ENCODE measurements around the gene SLC35A3. TPM values are rescaled to one million over a fixed set of nuclear protein-coding genes. Genes with fewer than 3 reads are reported as not detected.

Gene SLC35A3
- total and polyA plus RNA-seq, 2 of the 4 experiments (the other 2 are of a cell fraction), result 9.6 to 13.6 TPM

DNA sequence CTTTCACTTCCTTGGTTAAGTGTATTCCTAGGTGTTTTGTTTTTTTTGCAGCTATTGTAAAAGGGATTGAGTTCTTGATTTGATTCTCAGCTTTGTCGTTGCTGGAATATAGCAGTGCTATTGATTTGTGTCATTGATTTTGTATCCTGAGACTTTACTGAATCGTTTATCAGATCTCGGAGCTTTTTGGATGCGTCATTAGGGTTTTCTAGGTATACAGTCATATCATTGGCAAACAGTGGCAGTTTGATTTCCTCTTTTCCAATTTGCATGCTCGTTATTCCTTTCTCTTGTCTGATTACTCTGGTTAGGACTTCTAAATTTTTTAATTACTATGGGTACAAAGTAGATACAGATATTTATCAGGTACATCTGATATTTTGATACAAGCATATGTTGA, 75.4 kb downstream of the SLC35A3 start:
- H3K27ac ChIP-seq (ENCODE audit: insufficient read depth, low read length), result no peak overlapping the region
- H3K56ac ChIP-seq (ENCODE audit: extremely low read depth, insufficient read depth, low read length), result no peak overlapping the region
- DNase-seq (no peak), ATAC-seq (ENCODE audit: low read depth) (no peak)
- H4K5ac ChIP-seq (ENCODE audit: low read depth, low read length), result no peak overlapping the region
- no peak overlapping the region for H2BK15ac ChIP-seq (ENCODE audit: low read depth, low read length)
- H3K4ac ChIP-seq (ENCODE audit: low read depth, low read length), result no peak overlapping the region
- H3K79me1 ChIP-seq (ENCODE audit: low read depth in 1 of 2, low read length in 2 of 2), result peaks cover 7 to 52% of the 10 kb centered on the region in 2 experiments; a peak in 3 of 4 replicates
- no peak overlapping the region for H2AK9ac ChIP-seq (replicated peaks; ENCODE audit: low read depth, low read length, poor library complexity)
- H3K9me1 ChIP-seq (ENCODE audit: insufficient read depth, low read length), result peaks cover 6% of the 10 kb centered on the region; the same call in 1 of the 2 replicates
- H2BK20ac ChIP-seq (ENCODE audit: low read depth, low read length), result no peak overlapping the region
- BruUV-seq (replicated peaks), result no TSS peak
- no peak overlapping the region for H3K4me3 ChIP-seq (ENCODE audit: insufficient read depth, low read depth, low read length)
- no peak for TF ChIP-seq SMC3 (IDR thresholded peaks at IDR 0.05; ENCODE audit: low read depth, low read length)
- no peak for TF ChIP-seq NFE2L2 (IDR thresholded peaks at IDR 0.05; ENCODE audit: low read depth, low read length)
- no peak for TF ChIP-seq BHLHE40 (IDR thresholded peaks at IDR 0.05; ENCODE audit: low read depth, low read length)
- no peak for TF ChIP-seq RAD21 (IDR thresholded peaks at IDR 0.05; ENCODE audit: low read length)
- TF ChIP-seq, protein P1, sequence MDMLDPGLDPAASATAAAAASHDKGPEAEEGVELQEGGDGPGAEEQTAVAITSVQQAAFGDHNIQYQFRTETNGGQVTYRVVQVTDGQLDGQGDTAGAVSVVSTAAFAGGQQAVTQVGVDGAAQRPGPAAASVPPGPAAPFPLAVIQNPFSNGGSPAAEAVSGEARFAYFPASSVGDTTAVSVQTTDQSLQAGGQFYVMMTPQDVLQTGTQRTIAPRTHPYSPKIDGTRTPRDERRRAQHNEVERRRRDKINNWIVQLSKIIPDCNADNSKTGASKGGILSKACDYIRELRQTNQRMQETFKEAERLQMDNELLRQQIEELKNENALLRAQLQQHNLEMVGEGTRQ (IDR thresholded peaks at IDR 0.05; ENCODE audit: low read depth, low read length), result no peak
- no peak for TF ChIP-seq MXI1 (IDR thresholded peaks at IDR 0.05; ENCODE audit: borderline replicate concordance, low read depth, low read length)
- TF ChIP-seq RFX5 (IDR thresholded peaks at IDR 0.05; ENCODE audit: low read depth, low read length), result no peak
- TF ChIP-seq, protein P2, sequence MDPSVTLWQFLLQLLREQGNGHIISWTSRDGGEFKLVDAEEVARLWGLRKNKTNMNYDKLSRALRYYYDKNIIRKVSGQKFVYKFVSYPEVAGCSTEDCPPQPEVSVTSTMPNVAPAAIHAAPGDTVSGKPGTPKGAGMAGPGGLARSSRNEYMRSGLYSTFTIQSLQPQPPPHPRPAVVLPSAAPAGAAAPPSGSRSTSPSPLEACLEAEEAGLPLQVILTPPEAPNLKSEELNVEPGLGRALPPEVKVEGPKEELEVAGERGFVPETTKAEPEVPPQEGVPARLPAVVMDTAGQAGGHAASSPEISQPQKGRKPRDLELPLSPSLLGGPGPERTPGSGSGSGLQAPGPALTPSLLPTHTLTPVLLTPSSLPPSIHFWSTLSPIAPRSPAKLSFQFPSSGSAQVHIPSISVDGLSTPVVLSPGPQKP (IDR thresholded peaks at IDR 0.05; ENCODE audit: borderline replicate concordance, low read depth, low read length), result no peak
- no peak for TF ChIP-seq CEBPB (IDR thresholded peaks at IDR 0.05; ENCODE audit: low read depth, low read length)
- TF ChIP-seq, protein P3, sequence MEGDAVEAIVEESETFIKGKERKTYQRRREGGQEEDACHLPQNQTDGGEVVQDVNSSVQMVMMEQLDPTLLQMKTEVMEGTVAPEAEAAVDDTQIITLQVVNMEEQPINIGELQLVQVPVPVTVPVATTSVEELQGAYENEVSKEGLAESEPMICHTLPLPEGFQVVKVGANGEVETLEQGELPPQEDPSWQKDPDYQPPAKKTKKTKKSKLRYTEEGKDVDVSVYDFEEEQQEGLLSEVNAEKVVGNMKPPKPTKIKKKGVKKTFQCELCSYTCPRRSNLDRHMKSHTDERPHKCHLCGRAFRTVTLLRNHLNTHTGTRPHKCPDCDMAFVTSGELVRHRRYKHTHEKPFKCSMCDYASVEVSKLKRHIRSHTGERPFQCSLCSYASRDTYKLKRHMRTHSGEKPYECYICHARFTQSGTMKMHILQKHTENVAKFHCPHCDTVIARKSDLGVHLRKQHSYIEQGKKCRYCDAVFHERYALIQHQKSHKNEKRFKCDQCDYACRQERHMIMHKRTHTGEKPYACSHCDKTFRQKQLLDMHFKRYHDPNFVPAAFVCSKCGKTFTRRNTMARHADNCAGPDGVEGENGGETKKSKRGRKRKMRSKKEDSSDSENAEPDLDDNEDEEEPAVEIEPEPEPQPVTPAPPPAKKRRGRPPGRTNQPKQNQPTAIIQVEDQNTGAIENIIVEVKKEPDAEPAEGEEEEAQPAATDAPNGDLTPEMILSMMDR (conservative IDR thresholded peaks at IDR 0.05; ENCODE audit: low read depth, low read length), result no peak
- no peak for TF ChIP-seq MAZ (IDR thresholded peaks at IDR 0.05; ENCODE audit: borderline replicate concordance, low read depth, low read length)
- TF ChIP-seq RCOR1 (IDR thresholded peaks at IDR 0.05; ENCODE audit: insufficient replicate concordance, low read length), result no peak
- TF ChIP-seq MAFK (IDR thresholded peaks at IDR 0.05; ENCODE audit: low read depth, low read length), result no peak
- no peak for TF ChIP-seq FOS (IDR thresholded peaks at IDR 0.05; ENCODE audit: low read depth, low read length)
- no peak for TF ChIP-seq POLR2A (IDR thresholded peaks at IDR 0.05; ENCODE audit: low read depth, low read length)
- no peak for TF ChIP-seq CHD1 (IDR thresholded peaks at IDR 0.05; ENCODE audit: low read depth, low read length)
- WGBS, 2 experiments (ENCODE audit: extremely low coverage in 2 of 2, insufficient read length in 1 of 2), result 100% methylated on average over 1 of the region's 5 CpGs; no CpG with 5 or more reads in 1 of the 2 experiments
- H3K18ac ChIP-seq (ENCODE audit: low read depth, low read length), result no peak overlapping the region
- H4K8ac ChIP-seq (ENCODE audit: low read depth in 2 of 2, low read length in 2 of 2), result no peak overlapping the region
- no peaks in the 10 kb centered on the region for H3K27me3 ChIP-seq (ENCODE audit: control insufficient read depth, insufficient read depth, low read length)
- H2BK120ac ChIP-seq (ENCODE audit: low read depth, low read length), result no peak overlapping the region
- no peak overlapping the region for H2AK5ac ChIP-seq (ENCODE audit: low read depth, low read length)
- ChIA-PET POLR2A (ENCODE audit: unreplicated experiment) (no interaction called here), CTCF (no interaction called here)
- no peak overlapping the region for H3K14ac ChIP-seq (replicated peaks; ENCODE audit: low read depth, low read length)
- no peak overlapping the region for H2AFZ ChIP-seq (replicated peaks; ENCODE audit: low read length, poor library complexity)
- dilution Hi-C loops (cut with HindIII; ENCODE audit: low sequenced_read_pairs, unreplicated experiment) (no loop called here), intact Hi-C loops (cut with micrococcal nuclease) (no loop called here), in situ Hi-C loops (cut with MboI; ENCODE audit: low sequenced_read_pairs) (no loop called here)
- H4K91ac ChIP-seq (ENCODE audit: insufficient read depth, low read depth, low read length), result no peak overlapping the region
- peaks cover 2% of the 10 kb centered on the region; the same call in 1 of the 2 replicates for H3K4me1 ChIP-seq (ENCODE audit: control insufficient read depth, insufficient read depth, low read length)
- no peak overlapping the region for H3K9ac ChIP-seq (ENCODE audit: low read depth, low read length)
- H4K20me1 ChIP-seq (ENCODE audit: insufficient read depth, low read length), result peaks cover 45% of the 10 kb centered on the region
- H3K36me3 ChIP-seq (ENCODE audit: control insufficient read depth, insufficient read depth, low read length), result peaks cover 2% of the 10 kb centered on the region; the same call in 1 of the 2 replicates
- H3K4me2 ChIP-seq (ENCODE audit: low read depth, low read length), result no peak overlapping the region
- H3K9me3 ChIP-seq (ENCODE audit: control insufficient read depth, insufficient read depth, low read length), result no peaks in the 10 kb centered on the region
- H2BK5ac ChIP-seq (ENCODE audit: low read depth, low read length, poor library complexity, severe bottlenecking), result no peak overlapping the region
- no peak overlapping the region for H3K23ac ChIP-seq (ENCODE audit: low read depth, low read length)
